NCI-H1436 (cell line): Measurements from ENCODE around the gene TNRC6C.
"Not testable (repeated sequence)": the region's sequence is repeated elsewhere in the genome, so short reads cannot be mapped to it uniquely, and the experiment has no call there.

Experiments
- DNase-seq: peaks from one replicate; lab custom pipeline; 2025; lab: John Stamatoyannopoulos, UW

Gene TNRC6C

DNA sequence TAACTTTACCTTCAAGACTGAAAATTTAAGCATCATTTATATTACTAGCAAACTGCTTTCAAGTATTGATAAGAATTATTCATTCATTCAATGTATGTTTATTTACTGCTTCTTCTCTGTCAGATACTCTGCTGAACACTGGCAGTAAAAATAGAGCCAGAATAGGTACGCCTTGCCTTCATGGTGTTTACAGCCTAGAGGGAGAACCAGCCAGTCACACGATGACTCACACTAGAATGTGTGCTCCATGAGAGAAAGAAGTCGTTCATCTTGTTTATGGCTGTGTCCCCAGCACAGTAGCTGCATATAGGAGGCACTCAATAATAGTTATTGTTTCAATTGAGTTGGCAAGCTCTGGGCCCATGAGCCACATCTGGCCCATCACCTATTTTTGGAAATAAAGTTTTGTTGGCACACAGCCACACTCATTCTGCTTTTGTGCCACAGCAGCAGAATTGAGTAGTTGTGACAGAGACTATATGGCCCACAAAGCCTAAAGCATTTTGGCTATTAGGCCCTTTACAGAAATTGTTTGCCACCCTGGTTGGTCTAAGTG is 85.9 kb downstream of the TNRC6C start:
- no peak for DNase-seq

DNA sequence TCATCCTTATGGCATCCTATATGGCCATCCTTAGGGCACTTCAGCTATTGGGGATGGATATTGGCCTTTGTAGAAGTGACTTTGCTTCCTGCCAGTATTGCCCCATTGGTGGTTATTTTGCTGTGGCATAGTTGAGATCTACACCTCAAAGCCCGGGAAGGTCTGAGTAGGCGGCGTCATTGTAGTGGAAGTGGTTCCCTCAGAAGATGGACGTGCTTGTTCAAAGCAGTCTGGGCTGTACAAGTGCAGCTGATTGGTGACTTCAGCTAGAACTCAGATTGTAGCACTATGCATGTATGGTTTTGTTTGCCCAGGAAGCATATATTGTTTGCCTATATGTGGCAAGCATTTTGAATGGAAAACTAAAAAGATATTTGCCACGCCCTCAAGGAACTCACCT is 86.8 kb downstream of the TNRC6C start:
- no peak for DNase-seq

GRCh38 chr17:78046923-78047322 is 88.4 kb downstream of the TNRC6C start:
- DNase-seq, result no peak

GRCh38 chr17:78048346-78049292 is 90.1 kb downstream of the TNRC6C start:
- DNase-seq, result no peak

DNA sequence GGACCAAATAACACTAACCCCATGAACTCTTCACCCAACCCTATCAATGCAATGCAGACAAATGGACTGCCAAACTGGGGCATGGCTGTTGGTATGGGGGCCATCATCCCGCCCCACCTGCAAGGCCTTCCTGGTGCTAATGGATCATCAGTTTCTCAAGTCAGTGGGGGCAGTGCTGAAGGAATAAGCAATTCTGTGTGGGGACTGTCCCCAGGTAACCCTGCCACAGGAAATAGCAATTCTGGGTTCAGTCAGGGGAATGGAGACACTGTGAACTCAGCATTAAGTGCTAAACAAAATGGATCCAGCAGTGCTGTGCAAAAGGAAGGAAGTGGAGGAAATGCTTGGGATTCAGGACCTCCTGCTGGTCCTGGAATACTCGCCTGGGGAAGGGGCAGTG is 91.1 kb downstream of the TNRC6C start:
- no peak for DNase-seq

- DNase-seq, result no peak
These were observed 92.9 kb downstream of the TNRC6C start for GRCh38 chr17:78051186-78051972.

DNA sequence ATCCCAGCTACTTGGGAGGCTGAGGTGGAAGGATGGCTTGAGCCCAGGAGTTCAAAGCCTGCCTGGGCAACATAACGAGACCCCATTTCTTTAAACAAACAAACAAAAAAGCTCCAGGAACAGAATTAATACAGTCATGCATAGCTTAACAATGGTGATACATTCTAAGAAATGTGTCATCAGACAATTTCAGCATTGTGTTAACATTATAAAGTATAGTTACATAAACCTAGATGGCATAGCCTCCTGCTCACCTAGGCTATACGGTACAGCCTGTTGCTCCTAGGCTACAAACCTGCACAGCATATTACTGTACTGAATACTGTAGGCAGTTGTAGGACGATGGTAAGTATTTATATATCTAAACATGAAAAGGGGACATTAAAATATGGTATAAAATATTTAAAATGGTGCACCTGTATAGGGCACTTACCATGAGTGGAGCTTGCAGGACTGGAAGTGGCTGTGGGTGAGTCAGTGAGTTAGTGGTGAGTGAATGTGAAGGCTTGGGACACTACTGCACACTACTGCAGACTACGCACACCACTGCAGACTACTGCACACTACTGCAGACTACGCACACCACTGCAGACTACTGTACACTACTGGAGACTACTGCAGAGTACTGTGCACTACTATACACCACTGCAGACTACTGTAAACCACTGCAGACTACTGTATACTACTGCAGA is 95.4 kb downstream of the TNRC6C start:
- no peak for DNase-seq

DNA sequence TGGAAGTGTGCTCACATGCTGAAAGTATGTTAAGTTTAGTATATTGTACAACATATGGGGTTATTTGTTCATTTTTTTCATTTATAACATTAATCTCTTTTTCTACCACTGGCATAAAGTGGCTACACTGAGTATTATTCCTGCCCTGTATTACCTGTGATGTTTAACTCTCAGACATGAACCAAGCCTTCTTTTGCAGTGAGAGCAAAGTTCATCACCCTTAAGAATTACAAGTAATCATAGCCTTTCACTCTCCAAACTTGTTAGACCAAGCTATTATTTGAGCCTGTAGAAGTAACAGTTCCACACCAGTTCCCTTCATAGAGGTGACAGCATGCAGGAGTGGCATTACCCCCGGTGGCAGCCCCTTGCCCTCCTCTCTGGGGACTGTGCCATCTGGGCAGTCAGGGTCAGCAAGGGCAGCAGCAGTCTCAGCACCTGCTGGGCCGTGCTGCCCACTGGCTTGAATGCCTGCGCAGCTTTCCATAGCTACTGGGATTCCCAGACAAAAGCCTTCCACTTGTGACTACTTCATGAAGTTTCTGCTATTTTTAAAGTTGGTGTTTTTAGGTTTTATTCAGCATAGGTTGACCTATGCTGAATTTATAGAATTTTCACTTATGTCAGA is 98.7 kb downstream of the TNRC6C start:
- no peak for DNase-seq

DNA sequence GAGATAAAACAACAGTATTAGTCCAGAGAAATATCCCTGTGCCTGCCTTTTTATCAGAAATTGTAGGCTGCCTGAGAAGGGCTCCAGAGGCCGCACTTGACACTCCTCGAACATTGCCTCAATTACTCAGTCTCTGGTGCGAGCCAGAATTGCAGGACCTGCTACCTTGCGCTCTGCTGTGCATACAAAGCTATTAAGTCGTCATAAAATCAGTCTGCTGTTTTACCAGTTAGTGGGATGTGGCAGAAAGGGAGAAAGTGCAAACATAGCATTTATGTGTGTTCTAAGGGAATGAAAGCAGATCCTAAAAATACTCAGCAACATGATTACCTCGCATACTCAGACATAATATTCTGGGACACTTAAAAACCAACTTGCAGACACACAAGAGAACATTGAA is 99.5 kb downstream of the TNRC6C start:
- DNase-seq, result no peak

- no peak for DNase-seq
These were observed 100.1 kb downstream of the TNRC6C start for GRCh38 chr17:78058581-78058980.

DNA sequence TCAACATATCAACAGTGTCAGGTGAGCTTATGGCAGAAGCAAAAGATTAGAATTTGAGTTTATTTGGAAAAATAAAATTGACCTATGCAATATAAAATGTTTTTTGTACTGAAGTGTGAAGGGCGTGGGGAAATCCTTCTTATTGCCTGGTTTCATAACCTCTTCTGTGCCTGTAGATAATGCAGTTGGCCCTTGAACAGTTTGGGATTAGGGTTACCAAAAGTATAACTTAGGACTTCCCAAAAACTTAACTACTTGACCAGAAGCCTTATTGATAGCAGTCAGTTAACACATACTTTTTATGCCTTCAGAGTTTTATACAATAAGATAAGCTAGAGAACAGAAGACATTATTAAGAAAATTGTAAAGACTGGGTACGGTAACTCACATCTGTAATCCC is 104.1 kb downstream of the TNRC6C start:
- no peak for DNase-seq

DNA sequence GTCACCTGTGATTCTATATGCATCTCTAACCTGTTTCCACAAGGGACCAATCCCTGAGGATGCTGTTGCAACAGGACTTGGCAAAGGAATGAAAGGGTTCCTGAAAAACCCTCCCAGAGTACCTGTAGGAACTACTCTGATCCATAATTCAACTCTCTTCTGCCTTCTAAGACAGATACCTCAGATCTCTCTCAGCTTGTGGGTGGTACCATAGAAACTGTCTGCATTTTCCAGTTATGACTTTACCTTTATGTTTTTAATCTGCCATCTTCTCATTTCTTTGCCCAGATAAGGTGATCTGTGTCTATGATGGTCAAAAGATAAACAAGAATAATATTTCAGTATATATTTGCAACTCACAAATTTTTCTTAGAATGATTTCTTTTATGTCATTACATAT is 105.0 kb downstream of the TNRC6C start:
- DNase-seq, result no peak

- DNase-seq, result no peak
These were observed 106.2 kb downstream of the TNRC6C start for GRCh38 chr17:78064708-78065107.

DNA sequence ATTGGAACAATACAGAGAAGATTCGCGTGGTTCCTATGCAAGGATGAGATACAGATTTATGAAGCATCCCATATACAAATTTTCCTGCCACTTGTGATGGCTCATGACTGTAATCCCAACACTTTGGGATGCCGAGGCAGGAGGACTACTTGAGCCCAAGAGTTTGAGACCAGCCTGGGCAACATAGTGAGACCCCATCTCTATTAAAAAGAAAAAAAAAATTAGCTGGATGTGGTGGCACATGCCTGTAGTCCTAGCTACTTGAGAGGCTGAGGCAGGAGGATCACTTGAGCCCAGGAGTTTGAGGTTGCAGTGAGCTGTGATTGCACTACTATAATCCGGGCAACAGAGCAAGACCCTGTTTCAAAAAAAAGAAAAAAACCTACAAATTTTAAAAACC is 108.5 kb downstream of the TNRC6C start:
- not testable (repeated sequence) for DNase-seq

DNA sequence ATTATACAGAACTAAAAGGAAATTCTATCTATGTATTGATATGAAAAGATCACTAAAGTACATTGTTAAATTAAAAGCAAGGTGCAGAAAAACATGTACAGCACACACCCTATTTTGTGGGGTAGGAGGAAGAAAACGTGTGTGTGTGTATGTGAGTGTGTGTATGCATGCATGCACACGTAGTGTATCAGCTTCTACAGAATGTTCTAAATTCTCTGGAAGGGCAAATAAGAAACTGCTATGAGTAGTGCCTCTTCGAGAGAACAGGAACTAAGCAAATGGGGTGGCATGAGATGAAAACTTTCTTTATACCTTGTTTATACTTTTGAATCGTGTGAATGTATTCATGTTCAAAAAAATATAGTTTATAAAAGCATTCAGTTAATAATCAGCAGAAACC is 111.2 kb downstream of the TNRC6C start:
- no peak for DNase-seq

GRCh38 chr17:78072961-78073360 is 114.5 kb downstream of the TNRC6C start:
- DNase-seq, result no peak

GRCh38 chr17:78075011-78075410 is 116.5 kb downstream of the TNRC6C start:
- no peak for DNase-seq

GRCh38 chr17:78075545-78075944 is 117.0 kb downstream of the TNRC6C start:
- no peak for DNase-seq

- no peak for DNase-seq
These were observed 120.8 kb downstream of the TNRC6C start for GRCh38 chr17:78079253-78079652.

DNA sequence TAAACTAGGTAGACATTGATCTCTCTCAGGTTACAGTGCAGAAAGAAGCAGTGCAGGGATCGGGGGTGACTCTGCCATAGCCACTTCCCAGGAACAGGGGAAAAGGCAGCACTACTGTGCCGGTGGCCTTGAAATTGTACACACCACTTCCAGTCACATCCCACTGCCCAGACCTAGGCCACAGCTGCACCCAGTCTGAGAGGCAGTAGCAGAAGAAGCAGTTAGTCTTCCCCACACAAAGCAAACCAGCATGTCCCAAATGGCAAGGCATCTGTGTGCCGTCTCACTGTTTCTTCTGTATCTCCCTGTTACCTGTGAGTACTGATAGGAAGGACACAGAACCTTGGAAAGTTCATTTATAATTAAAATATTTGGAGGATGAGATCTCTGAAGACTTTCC is 123.0 kb downstream of the TNRC6C start:
- DNase-seq, result no peak

DNA sequence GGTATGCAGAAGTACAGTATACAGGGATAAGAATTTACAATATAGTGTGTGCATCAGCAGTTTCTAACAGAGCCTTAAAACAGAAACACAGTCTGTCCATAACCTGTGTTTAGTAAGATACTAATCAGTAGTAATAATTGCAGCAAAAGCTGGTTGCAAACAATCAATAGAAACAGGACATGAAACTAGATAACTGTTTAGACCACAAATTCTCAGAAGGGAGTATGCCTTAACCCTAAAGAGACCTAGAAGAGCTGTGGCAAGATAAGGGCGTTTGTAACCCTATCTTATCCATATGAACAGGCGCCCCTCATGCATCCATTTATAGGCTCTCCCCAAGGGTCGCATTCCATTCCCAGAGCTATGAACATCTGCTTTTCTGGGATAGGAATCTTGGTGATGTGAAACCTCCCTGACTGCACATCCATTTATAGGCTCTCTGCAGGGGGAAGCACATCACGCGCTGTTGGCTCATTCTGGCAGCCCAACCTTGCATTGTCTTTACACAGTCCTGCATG is 123.9 kb downstream of the TNRC6C start:
- DNase-seq, result not testable (repeated sequence)
